IMR-90 (cell line): ENCODE measurements around the gene B3GLCT.
A peak's percentile ranks its signal among the peaks of the same experiment; 100 is the strongest.

Source experiments
- BHLHE40 ChIP-seq: fragments of 150-350 bp; IDR thresholded peaks from 2 replicates; pipeline ENCODE4 v1.6.1; 2016; ENCODE audit warnings: mild to moderate bottlenecking, low read depth, low read length
- CEBPB ChIP-seq: IDR thresholded peaks from 2 replicates; pipeline ENCODE4 v1.6.1; 2012; ENCODE audit warnings: low read depth, low read length, improper control_type of control experiment
- CHD1 ChIP-seq: IDR thresholded peaks from 2 replicates; pipeline ENCODE4 v1.6.1; 2012; ENCODE audit warnings: low read depth, low read length, improper control_type of control experiment
- CTCF ChIP-seq: conservative IDR thresholded peaks from 2 replicates; pipeline ENCODE4 v1.5.1; 2012; ENCODE audit warnings: mild to moderate bottlenecking, low read depth, low read length, improper control_type of control experiment
- MXI1 ChIP-seq: IDR thresholded peaks from 2 replicates; pipeline ENCODE4 v1.6.1; 2012; ENCODE audit warnings: low read depth, mild to moderate bottlenecking, low read length, moderate library complexity, borderline replicate concordance
- NFE2L2 ChIP-seq: fragments of 150-350 bp; IDR thresholded peaks from 2 replicates; pipeline ENCODE4 v1.6.1; 2016; ENCODE audit warnings: low read depth, mild to moderate bottlenecking, low read length
- POLR2A ChIP-seq: IDR thresholded peaks from 2 replicates; pipeline ENCODE4 v1.6.1; 2012; ENCODE audit warnings: mild to moderate bottlenecking, low read depth, low read length
- RAD21 ChIP-seq: IDR thresholded peaks from 2 replicates; pipeline ENCODE4 v1.6.1; 2012; ENCODE audit warnings: low read length, improper control_type of control experiment
- RFX5 ChIP-seq: IDR thresholded peaks from 2 replicates; pipeline ENCODE4 v1.8.0; 2012; ENCODE audit warnings: low read depth, mild to moderate bottlenecking, low read length, moderate library complexity
- SMC3 ChIP-seq: fragments of 150-350 bp; IDR thresholded peaks from 2 replicates; pipeline ENCODE4 v1.6.1; 2016; ENCODE audit warnings: low read depth, mild to moderate bottlenecking, antibody characterized with exemption, low read length, moderate library complexity

- no peak for TF ChIP-seq CTCF
- TF ChIP-seq CHD1, result no peak
- no peak for TF ChIP-seq RAD21
- TF ChIP-seq CEBPB, result peak; percentile 93
- no peak for TF ChIP-seq RFX5
- no peak for TF ChIP-seq NFE2L2
- TF ChIP-seq POLR2A, result no peak
- no peak for TF ChIP-seq SMC3
- TF ChIP-seq MXI1, result no peak
- TF ChIP-seq BHLHE40, result no peak
These were observed 1.7 kb downstream of the B3GLCT start for GRCh38 chr13:31201341-31202031.
